ENCODE data around the gene GFM2.

DNA sequence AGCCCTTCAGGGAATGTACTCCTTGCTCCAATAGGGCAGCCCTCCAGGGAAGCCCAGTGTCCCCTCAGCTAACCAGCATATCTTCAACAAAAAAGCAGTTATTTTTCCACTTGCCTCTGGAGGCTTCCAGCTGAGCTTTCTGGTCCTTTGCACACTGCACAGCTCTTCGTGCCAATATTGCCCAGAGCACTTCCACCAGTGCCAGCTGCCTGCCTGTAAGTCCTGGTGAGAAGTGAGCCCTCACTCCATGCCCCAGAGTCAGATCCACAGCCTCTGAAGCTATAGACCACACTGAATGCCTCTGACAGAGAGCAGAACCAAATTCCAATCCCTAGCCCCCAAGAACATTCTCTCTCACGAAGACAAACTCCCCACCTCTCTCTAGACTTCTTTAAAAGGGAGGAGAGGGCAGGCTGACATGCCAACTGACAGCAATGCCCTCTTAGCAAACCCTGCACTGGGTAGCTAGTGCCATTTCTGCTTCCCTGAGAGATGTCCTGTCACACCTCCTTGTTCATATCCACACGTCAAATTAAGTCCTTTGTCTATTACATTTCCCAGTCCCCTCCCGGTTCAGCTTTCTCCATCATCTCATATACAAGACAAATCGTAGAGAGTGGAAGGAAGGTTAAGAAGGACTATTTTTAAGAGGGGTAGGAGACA, 94.6 kb downstream of the GFM2 start:
- TF ChIP-seq, protein P1, sequence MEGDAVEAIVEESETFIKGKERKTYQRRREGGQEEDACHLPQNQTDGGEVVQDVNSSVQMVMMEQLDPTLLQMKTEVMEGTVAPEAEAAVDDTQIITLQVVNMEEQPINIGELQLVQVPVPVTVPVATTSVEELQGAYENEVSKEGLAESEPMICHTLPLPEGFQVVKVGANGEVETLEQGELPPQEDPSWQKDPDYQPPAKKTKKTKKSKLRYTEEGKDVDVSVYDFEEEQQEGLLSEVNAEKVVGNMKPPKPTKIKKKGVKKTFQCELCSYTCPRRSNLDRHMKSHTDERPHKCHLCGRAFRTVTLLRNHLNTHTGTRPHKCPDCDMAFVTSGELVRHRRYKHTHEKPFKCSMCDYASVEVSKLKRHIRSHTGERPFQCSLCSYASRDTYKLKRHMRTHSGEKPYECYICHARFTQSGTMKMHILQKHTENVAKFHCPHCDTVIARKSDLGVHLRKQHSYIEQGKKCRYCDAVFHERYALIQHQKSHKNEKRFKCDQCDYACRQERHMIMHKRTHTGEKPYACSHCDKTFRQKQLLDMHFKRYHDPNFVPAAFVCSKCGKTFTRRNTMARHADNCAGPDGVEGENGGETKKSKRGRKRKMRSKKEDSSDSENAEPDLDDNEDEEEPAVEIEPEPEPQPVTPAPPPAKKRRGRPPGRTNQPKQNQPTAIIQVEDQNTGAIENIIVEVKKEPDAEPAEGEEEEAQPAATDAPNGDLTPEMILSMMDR (IDR thresholded peaks at IDR 0.05), result no peak
- TF ChIP-seq POLR2AphosphoS5 (IDR thresholded peaks at IDR 0.05; ENCODE audit: low read depth, low read length), result no peak

Data from Panc1 (cell line).